IPS-NIHi7 (cell line): Measurements from ENCODE around the gene VAMP2.

ENCODE experiments used
- DNase-seq: peaks from one replicate; pipeline ENCODE4 v3.0.0; 2012; ENCODE audit warnings: mixed read lengths; ENCODE audit errors: extremely low spot score

Gene VAMP2

GRCh38 chr17:8142887-8143580 is 19.7 kb downstream of the VAMP2 start:
- DNase-seq: no peak

GRCh38 chr17:8142158-8142886 is 20.4 kb downstream of the VAMP2 start:
- no peak for DNase-seq

GRCh38 chr17:8141741-8142140 is 21.0 kb downstream of the VAMP2 start:
- no peak for DNase-seq

GRCh38 chr17:8141045-8141444 is 21.7 kb downstream of the VAMP2 start:
- DNase-seq: no peak

- no peak for DNase-seq
Observed at GRCh38 chr17:8140065-8141029, 22.4 kb downstream of the VAMP2 start.

GRCh38 chr17:8138672-8139371 is 23.9 kb downstream of the VAMP2 start:
- peak; percentile 84 for DNase-seq

- DNase-seq: no peak
Observed at GRCh38 chr17:8138374-8138671, 24.4 kb downstream of the VAMP2 start.

- DNase-seq: no peak
Observed at GRCh38 chr17:8137645-8138373, 24.9 kb downstream of the VAMP2 start.

GRCh38 chr17:8133941-8134340 is 28.8 kb downstream of the VAMP2 start:
- no peak for DNase-seq

- DNase-seq: no peak
Observed at GRCh38 chr17:8133399-8133798, 29.3 kb downstream of the VAMP2 start.

GRCh38 chr17:8131844-8132441 is 30.8 kb downstream of the VAMP2 start:
- DNase-seq: no peak

- no peak for DNase-seq
Observed at GRCh38 chr17:8128125-8128784, 34.5 kb downstream of the VAMP2 start.

- DNase-seq: peak; percentile 52
Observed at GRCh38 chr17:8126491-8127066, 36.2 kb downstream of the VAMP2 start.

- no peak for DNase-seq
Observed at GRCh38 chr17:8125947-8126490, 36.7 kb downstream of the VAMP2 start.

GRCh38 chr17:8125154-8125946 is 37.4 kb downstream of the VAMP2 start:
- peak; percentile 63 for DNase-seq

GRCh38 chr17:8124350-8125153 is 38.2 kb downstream of the VAMP2 start:
- no peak for DNase-seq

- peak; percentile 41 for DNase-seq
Observed at GRCh38 chr17:8123695-8124349, 38.9 kb downstream of the VAMP2 start, which contains the start of gene HES7. Gene HES7 (minus strand): TSS chr17:8124106. CDS start chr17:8124084, 22 bp downstream.
